ENCODE data around the gene IFNA4.

- TF ChIP-seq CTCF (IDR thresholded peaks at IDR 0.05) (no peak), POLR2AphosphoS5 (IDR thresholded peaks at IDR 0.05) (no peak)
These were observed 27.2 kb downstream of the IFNA4 start for GRCh38 chr9:21160178-21160577.
